Neuronal stem cell (in vitro differentiated cells): ENCODE results near the gene AXIN2.

ENCODE experiments used
- DNase-seq: peaks from one replicate; pipeline ENCODE4 v3.0.0-alpha.2; 2013; ENCODE audit warnings: low spot score
- H2AFZ ChIP-seq: one replicate; pipeline ENCODE4 v1.6.1; 2013; ENCODE audit warnings: mild to moderate bottlenecking, low read length, inconsistent platforms
- H2AK5ac ChIP-seq: 2 replicates; pipeline ENCODE4 v1.6.1; 2013; ENCODE audit warnings: low read depth, mild to moderate bottlenecking, inconsistent platforms, low read length, moderate library complexity, mixed read lengths
- H2BK120ac ChIP-seq: 2 replicates; pipeline ENCODE4 v1.6.1; 2013; ENCODE audit warnings: low read depth, mild to moderate bottlenecking, inconsistent platforms, low read length, moderate library complexity, mixed read lengths
- H2BK12ac ChIP-seq: one replicate; pipeline ENCODE4 v1.6.1; 2013; ENCODE audit warnings: low read length, inconsistent platforms
- H2BK15ac ChIP-seq: 2 replicates; pipeline ENCODE4 v1.6.1; 2013; ENCODE audit warnings: mild to moderate bottlenecking, low read length, inconsistent platforms, mixed read lengths
- H2BK5ac ChIP-seq: one replicate; pipeline ENCODE4 v1.6.1; 2013; ENCODE audit warnings: inconsistent platforms, mild to moderate bottlenecking, low read length, moderate library complexity
- H3K14ac ChIP-seq: one replicate; pipeline ENCODE4 v1.6.1; 2013; ENCODE audit warnings: low read length, inconsistent platforms
- H3K18ac ChIP-seq: 2 replicates; pipeline ENCODE4 v1.6.1; 2013; ENCODE audit warnings: low read length, inconsistent platforms
- H3K23ac ChIP-seq: 2 replicates; pipeline ENCODE4 v1.6.1; 2013; ENCODE audit warnings: low read depth, mild to moderate bottlenecking, mixed read lengths, low read length, inconsistent platforms; ENCODE audit not compliant: poor library complexity
- H3K27ac ChIP-seq: replicated peaks from 3 replicates; pipeline ENCODE4 v1.5.1; 2013; ENCODE audit warnings: low read length, inconsistent platforms
- H3K27me3 ChIP-seq, 3 experiments: 2 replicates each; pipeline ENCODE4 v1.6.1; 2013; ENCODE audit warnings: low read length in 3 of 3, mild to moderate bottlenecking in 2 of 3, inconsistent platforms in 1 of 3, low read depth in 1 of 3, mixed read lengths in 1 of 3, moderate library complexity in 1 of 3; ENCODE audit not compliant: control insufficient read depth in 3 of 3, insufficient read depth in 3 of 3
- H3K36me3 ChIP-seq, 2 donors: replicated peaks in 1 of 2; 2 replicates each; pipeline ENCODE4 v1.6.1; 2013; ENCODE audit warnings: low read length in 2 of 2; ENCODE audit not compliant: control insufficient read depth in 2 of 2, insufficient read depth in 2 of 2
- H3K4ac ChIP-seq: 2 replicates; pipeline ENCODE4 v1.6.1; 2013; ENCODE audit warnings: inconsistent platforms, mild to moderate bottlenecking, low read length, moderate library complexity
- H3K4me1 ChIP-seq, 2 donors: 1 replicate in 1 of 2; 2 replicates in 1 of 2; pipeline ENCODE4 v1.6.1; 2013; ENCODE audit warnings: low read length in 2 of 2, low read depth in 1 of 2; ENCODE audit not compliant: control insufficient read depth in 2 of 2, insufficient read depth in 1 of 2
- H3K4me2 ChIP-seq: one replicate; pipeline ENCODE4 v1.6.1; 2013; ENCODE audit warnings: mild to moderate bottlenecking, low read length, inconsistent platforms; ENCODE audit not compliant: insufficient read depth, poor library complexity, severe bottlenecking
- H3K4me3 ChIP-seq, 2 donors: 2 replicates each; pipeline ENCODE4 v1.5.1; 2013; ENCODE audit warnings: low read length in 2 of 2, mild to moderate bottlenecking in 2 of 2, inconsistent platforms in 1 of 2, moderate library complexity in 1 of 2
- H3K79me1 ChIP-seq: one replicate; pipeline ENCODE4 v1.6.1; 2013; ENCODE audit warnings: low read depth, mild to moderate bottlenecking, inconsistent platforms, low read length, moderate library complexity
- H3K9ac ChIP-seq: one replicate; pipeline ENCODE4 v1.6.1; 2013; ENCODE audit warnings: mild to moderate bottlenecking, low read depth, low read length, inconsistent platforms; ENCODE audit not compliant: poor library complexity
- H3K9me3 ChIP-seq, 2 donors: replicated peaks in 1 of 2; 2 replicates each; pipeline versions ENCODE3 to v1.6.1; 2013; ENCODE audit warnings: low read length in 2 of 2, mild to moderate bottlenecking in 2 of 2, inconsistent platforms in 1 of 2, low read depth in 1 of 2, mixed read lengths in 1 of 2, moderate library complexity in 1 of 2; ENCODE audit not compliant: control insufficient read depth in 2 of 2, insufficient read depth in 1 of 2
- H4K8ac ChIP-seq: one replicate; pipeline ENCODE4 v1.6.1; 2013; ENCODE audit warnings: low read depth, mild to moderate bottlenecking, inconsistent platforms, low read length, moderate library complexity
- H4K91ac ChIP-seq: one replicate; pipeline ENCODE4 v1.6.1; 2013; ENCODE audit warnings: low read length, low read depth, mild to moderate bottlenecking, inconsistent platforms; ENCODE audit not compliant: poor library complexity
- WGBS, 2 donors: extraction: QIAGEN DNeasy Blood & Tissue Kit; methylation state at CpG; one replicate each; pipeline ENCODE4 v1.1.7; 2013; ENCODE audit warnings: missing lambda C conversion rate in 2 of 2, mixed read lengths in 1 of 2; ENCODE audit not compliant: insufficient read length in 2 of 2, insufficient replicate concordance in 1 of 2; ENCODE audit errors: extremely low coverage in 2 of 2; 5-methylcytosine and 5-hydroxymethylcytosine counted together

AXIN2 gene

GRCh38 chr17:65551267-65552040 lies 10.0 kb downstream of the AXIN2 start:
- Histone ChIP-seq H3K14ac (no peak overlapping the region), H4K91ac (peak overlapping the region; percentile 11), H3K79me1 (peaks cover 9% of the 10 kb centered on the region), H2BK15ac (peak overlapping the region; percentile 57), H3K4me3 (no peak overlapping the region), H4K8ac (no peak overlapping the region), H3K4ac (no peak overlapping the region), H3K27ac (no peak overlapping the region), H2AFZ (no peak overlapping the region), H3K18ac (peak overlapping the region; percentile 71), H2BK5ac (no peak overlapping the region), H3K27me3 (peaks cover 0 to 7% (median 0%) of the 10 kb centered on the region in 3 experiments), H3K36me3 (peaks cover 5 to 67% of the 10 kb centered on the region in 2 donors), H3K23ac (no peak overlapping the region), H3K9me3 (no peaks in the 10 kb centered on the region), H3K4me2 (no peak overlapping the region), H2BK120ac (no peak overlapping the region), H2BK12ac (no peak overlapping the region), H3K9ac (no peak overlapping the region), H3K4me1 (peaks cover 34 to 50% of the 10 kb centered on the region in 2 donors), H2AK5ac (no peak overlapping the region)
- no peak for DNase-seq
- no CpG with 5 or more reads among the region's 9 CpGs for WGBS, 2 donors

GRCh38 chr17:65550758-65551157 lies 10.7 kb downstream of the AXIN2 start:
- no peaks in the 10 kb centered on the region for H3K9me3 ChIP-seq
- H3K27ac ChIP-seq = no peak overlapping the region
- peaks cover 5% of the 10 kb centered on the region for H3K79me1 ChIP-seq
- no peak overlapping the region for H3K23ac ChIP-seq
- H3K27me3 ChIP-seq = peaks cover 0 to 7% (median 0%) of the 10 kb centered on the region in 3 experiments
- H2BK120ac ChIP-seq = no peak overlapping the region
- peaks cover 5 to 67% of the 10 kb centered on the region in 2 donors for H3K36me3 ChIP-seq
- H3K18ac ChIP-seq = peak overlapping the region; percentile 89
- H3K9ac ChIP-seq = no peak overlapping the region
- no peak overlapping the region for H4K91ac ChIP-seq
- peak overlapping the region; percentile 57 for H2BK15ac ChIP-seq
- no peak overlapping the region for H2BK5ac ChIP-seq
- no peak overlapping the region for H3K4ac ChIP-seq
- H4K8ac ChIP-seq = no peak overlapping the region
- H2AK5ac ChIP-seq = no peak overlapping the region
- no peak overlapping the region for H3K4me3 ChIP-seq
- H2AFZ ChIP-seq = no peak overlapping the region
- peak overlapping the region; percentile 36 for H2BK12ac ChIP-seq
- WGBS, 2 donors = no CpG with 5 or more reads among the region's 4 CpGs
- H3K4me2 ChIP-seq = no peak overlapping the region
- no peak overlapping the region for H3K14ac ChIP-seq
- H3K4me1 ChIP-seq = peaks cover 34 to 50% of the 10 kb centered on the region in 2 donors
- DNase-seq = no peak

- Histone ChIP-seq H2AK5ac (no peak overlapping the region), H3K4me2 (no peak overlapping the region), H2BK120ac (no peak overlapping the region), H2BK12ac (no peak overlapping the region), H3K79me1 (peaks cover 5% of the 10 kb centered on the region), H4K91ac (no peak overlapping the region), H3K4me1 (peaks cover 38 to 56% of the 10 kb centered on the region in 2 donors), H2BK15ac (no peak overlapping the region), H3K14ac (no peak overlapping the region), H3K36me3 (peaks cover 5 to 67% of the 10 kb centered on the region in 2 donors), H3K23ac (no peak overlapping the region), H3K9me3 (no peaks in the 10 kb centered on the region), H2BK5ac (no peak overlapping the region), H3K27ac (no peak overlapping the region), H3K4me3 (no peak overlapping the region), H3K27me3 (peaks cover 0 to 7% (median 0%) of the 10 kb centered on the region in 3 experiments), H3K18ac (no peak overlapping the region), H3K9ac (no peak overlapping the region), H4K8ac (no peak overlapping the region), H2AFZ (no peak overlapping the region), H3K4ac (no peak overlapping the region)
- no CpG with 5 or more reads among the region's 9 CpGs for WGBS, 2 donors
- DNase-seq = peak; percentile 65
Measured at GRCh38 chr17:65550075-65550662, 11.3 kb downstream of the AXIN2 start.

- Histone ChIP-seq H3K14ac (no peak overlapping the region), H3K9ac (no peak overlapping the region), H2BK15ac (no peak overlapping the region), H3K4me1 (peaks cover 51 to 53% of the 10 kb centered on the region in 2 donors), H3K4ac (no peak overlapping the region), H3K4me2 (no peak overlapping the region), H3K27me3 (peaks cover 0 to 7% (median 0%) of the 10 kb centered on the region in 3 experiments), H3K9me3 (no peaks in the 10 kb centered on the region), H2AK5ac (no peak overlapping the region), H3K23ac (no peak overlapping the region), H2BK120ac (no peak overlapping the region), H2BK12ac (no peak overlapping the region), H3K18ac (no peak overlapping the region), H4K91ac (no peak overlapping the region), H4K8ac (no peak overlapping the region), H3K27ac (no peak overlapping the region), H2AFZ (no peak overlapping the region), H3K36me3 (peaks cover 5 to 83% of the 10 kb centered on the region in 2 donors), H3K4me3 (no peak overlapping the region), H2BK5ac (no peak overlapping the region), H3K79me1 (peaks cover 5% of the 10 kb centered on the region)
- no CpG with 5 or more reads among the region's 6 CpGs for WGBS, 2 donors
- no peak for DNase-seq
Measured at GRCh38 chr17:65548269-65548969, 13.0 kb downstream of the AXIN2 start.
